Mucosa of descending colon (tissue), 3 donors: Measurements from ENCODE around the gene C11orf97. TPM values are rescaled to one million over a fixed set of nuclear protein-coding genes. Genes with fewer than 3 reads are reported as not detected.

Experiments
- ATAC-seq: fragments of 200-7000 bp; cut with Tn5 transposase; one replicate; pipeline ENCODE4 v1.9.1; 2020; ENCODE audit warnings: mild to moderate bottlenecking, moderate library complexity
- DNase-seq, 3 donors: peaks; one replicate each; pipeline ENCODE4 v3.0.0-alpha.2; 2020
- H3K36me3 ChIP-seq: fragments of 200-600 bp; one replicate; pipeline ENCODE4 v1.8.0; 2021; ENCODE audit warnings: low read depth, mild to moderate bottlenecking
- H3K4me1 ChIP-seq: fragments of 200-600 bp; one replicate; pipeline ENCODE4 v1.8.0; 2021; ENCODE audit warnings: low read depth, mild to moderate bottlenecking
- H3K4me3 ChIP-seq: fragments of 200-600 bp; one replicate; pipeline ENCODE4 v1.8.0; 2021; ENCODE audit warnings: mild to moderate bottlenecking
- H3K9me3 ChIP-seq: fragments of 200-600 bp; one replicate; pipeline ENCODE4 v1.8.0; 2021; ENCODE audit warnings: mild to moderate bottlenecking
- CTCF ChIP-seq: fragments of 200-600 bp; IDR thresholded peaks from one replicate; pipeline ENCODE4 v1.8.0; 2022; ENCODE audit warnings: antibody characterized with exemption, mild to moderate bottlenecking
- intact Hi-C, 2 donors: fragments of 100-400 bp; cut with DNase I in 1 of 2; cut with micrococcal nuclease in 1 of 2; formaldehyde crosslinking; loops; one replicate each; pipeline versions ENCODE4 v1.11.0 to v1.11.1; 2022; cut with DNase I, micrococcal nuclease
- total RNA-seq, 3 donors: library from RNA; stranded (reverse); fragmentation: NEBNext Ultra II Directional in 2 of 3; extraction: Animal tissue kit (Norgen Biotek cat#: 25700) in 2 of 3; gene quantifications; one replicate each; pipeline versions ENCODE4 v1.2.1 to v1.2.4, GENCODE V29; 2021 to 2023
- donor health status: DM: no; HTN: no; CAD: no; lungs with moderate emphysema.
- donor health status: DM: no; HTN: no; CAD: no.
- donor health status: DM: no; HTN: yes; CAD: no.

The C11orf97 gene
- total RNA-seq, 3 donors from 2014 or later, result not detected

- H3K36me3 ChIP-seq, result no peaks in the 10 kb centered on the region
- ATAC-seq (peak; percentile 79), DNase-seq (no peak)
- H3K4me1 ChIP-seq, result peaks cover 29% of the 10 kb centered on the region
- no peak overlapping the region for H3K4me3 ChIP-seq
- intact Hi-C loops, result no loop called here
- no peak for TF ChIP-seq CTCF
- no peaks in the 10 kb centered on the region for H3K9me3 ChIP-seq
Measured at GRCh38 chr11:94536386-94536785, 24.1 kb downstream of the C11orf97 start.

GRCh38 chr11:94537031-94537600, 24.9 kb downstream of the C11orf97 start:
- ATAC-seq, result peak; percentile 62
- DNase-seq, result peak in 1 of 3 donors; percentile 40
- Histone ChIP-seq H3K4me1 (peaks cover 30% of the 10 kb centered on the region), H3K9me3 (no peaks in the 10 kb centered on the region), H3K36me3 (no peaks in the 10 kb centered on the region), H3K4me3 (no peak overlapping the region)
- no peak for TF ChIP-seq CTCF
- intact Hi-C loops, result no loop called here

GRCh38 chr11:94539420-94539819, 27.2 kb downstream of the C11orf97 start:
- Histone ChIP-seq H3K4me1 (peaks cover 43% of the 10 kb centered on the region), H3K4me3 (no peak overlapping the region), H3K9me3 (no peaks in the 10 kb centered on the region), H3K36me3 (no peaks in the 10 kb centered on the region)
- TF ChIP-seq CTCF, result no peak
- intact Hi-C loops, result no loop called here
- ATAC-seq (peak; percentile 51), DNase-seq (peak in 2 of 3 donors; percentile 31 to 76)

GRCh38 chr11:94543695-94544645, 31.7 kb downstream of the C11orf97 start, which contains the start of gene FUT4:
Gene FUT4 (plus strand): TSS chr11:94543921. CDS start chr11:94544134, 213 bp downstream.
- intact Hi-C loops, result no loop called here
- Histone ChIP-seq H3K9me3 (no peaks in the 10 kb centered on the region), H3K4me3 (peak within 1 kb of the TSS; percentile 69), H3K4me1 (peaks cover 42% of the 10 kb centered on the region), H3K36me3 (no peaks in the 10 kb centered on the region)
- DNase-seq, result peak; percentile 93 to 96 (median 95)
- TF ChIP-seq CTCF, result no peak
- peak; percentile 88 for ATAC-seq

- H3K4me1 ChIP-seq, result peaks cover 39% of the 10 kb centered on the region
- H3K36me3 ChIP-seq, result no peaks in the 10 kb centered on the region
- peak overlapping the region; percentile 69 for H3K4me3 ChIP-seq
- TF ChIP-seq CTCF, result no peak
- intact Hi-C loops, result no loop called here
- ATAC-seq (peak; percentile 15), DNase-seq (peak in 1 of 3 donors; percentile 72)
- H3K9me3 ChIP-seq, result no peaks in the 10 kb centered on the region
Measured at GRCh38 chr11:94544646-94545263, 32.5 kb downstream of the C11orf97 start.
